DOHH2 (cell line): Measurements from ENCODE around the gene ADGRG7.

Experiments
- EZH2phosphoT487 ChIP-seq: fragments of 200-600 bp; sonication (generic); IDR thresholded peaks from 2 replicates; pipeline ENCODE4 v1.6.1; 2017; ENCODE audit warnings: borderline replicate concordance, mild to moderate bottlenecking, antibody characterized with exemption, low read length, moderate library complexity, mixed read lengths
- TF ChIP-seq, protein P1 (sequence below): fragments of 200-600 bp; sonication (generic); IDR thresholded peaks from one replicate; pipeline ENCODE4 v1.5.1; 2014; ENCODE audit warnings: antibody characterized with exemption, mild to moderate bottlenecking, low read depth, low read length; ENCODE audit not compliant: poor library complexity, severe bottlenecking

GRCh38 chr3:100640633-100641032 lies 31.2 kb downstream of the ADGRG7 start:
- TF ChIP-seq, protein P1, sequence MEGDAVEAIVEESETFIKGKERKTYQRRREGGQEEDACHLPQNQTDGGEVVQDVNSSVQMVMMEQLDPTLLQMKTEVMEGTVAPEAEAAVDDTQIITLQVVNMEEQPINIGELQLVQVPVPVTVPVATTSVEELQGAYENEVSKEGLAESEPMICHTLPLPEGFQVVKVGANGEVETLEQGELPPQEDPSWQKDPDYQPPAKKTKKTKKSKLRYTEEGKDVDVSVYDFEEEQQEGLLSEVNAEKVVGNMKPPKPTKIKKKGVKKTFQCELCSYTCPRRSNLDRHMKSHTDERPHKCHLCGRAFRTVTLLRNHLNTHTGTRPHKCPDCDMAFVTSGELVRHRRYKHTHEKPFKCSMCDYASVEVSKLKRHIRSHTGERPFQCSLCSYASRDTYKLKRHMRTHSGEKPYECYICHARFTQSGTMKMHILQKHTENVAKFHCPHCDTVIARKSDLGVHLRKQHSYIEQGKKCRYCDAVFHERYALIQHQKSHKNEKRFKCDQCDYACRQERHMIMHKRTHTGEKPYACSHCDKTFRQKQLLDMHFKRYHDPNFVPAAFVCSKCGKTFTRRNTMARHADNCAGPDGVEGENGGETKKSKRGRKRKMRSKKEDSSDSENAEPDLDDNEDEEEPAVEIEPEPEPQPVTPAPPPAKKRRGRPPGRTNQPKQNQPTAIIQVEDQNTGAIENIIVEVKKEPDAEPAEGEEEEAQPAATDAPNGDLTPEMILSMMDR, result no peak
- TF ChIP-seq EZH2phosphoT487, result no peak
